Measurements from ENCODE around the gene LAMA3.

LAMA3 gene

GRCh38 chr18:23819001-23819400 lies 129.7 kb downstream of the LAMA3 start:
- no peak for DNase-seq (ENCODE audit: low read depth in 3 of 3)

- no peak for DNase-seq (ENCODE audit: low read depth in 3 of 3)
Measured at GRCh38 chr18:23822590-23823385, 133.5 kb downstream of the LAMA3 start.

- DNase-seq (ENCODE audit: low read depth in 3 of 3) = no peak
Measured at GRCh38 chr18:23824240-23824639, 135.0 kb downstream of the LAMA3 start.

- no peak for DNase-seq (ENCODE audit: low read depth in 3 of 3)
Measured at GRCh38 chr18:23824669-23825068, 135.4 kb downstream of the LAMA3 start.

- no peak for DNase-seq (ENCODE audit: low read depth in 3 of 3)
Measured at GRCh38 chr18:23825496-23825895, 136.2 kb downstream of the LAMA3 start.

GRCh38 chr18:23825978-23826405 lies 136.7 kb downstream of the LAMA3 start:
- DNase-seq (ENCODE audit: low read depth in 3 of 3) = no peak

- DNase-seq (ENCODE audit: low read depth in 3 of 3) = no peak
Measured at GRCh38 chr18:23826850-23827620, 137.8 kb downstream of the LAMA3 start.

- no peak for DNase-seq (ENCODE audit: low read depth in 3 of 3)
Measured at GRCh38 chr18:23827681-23828080, 138.4 kb downstream of the LAMA3 start.

- no peak for DNase-seq (ENCODE audit: low read depth in 3 of 3)
Measured at GRCh38 chr18:23828426-23828825, 139.2 kb downstream of the LAMA3 start.

- DNase-seq (ENCODE audit: low read depth in 3 of 3) = no peak
Measured at GRCh38 chr18:23832911-23833310, 143.7 kb downstream of the LAMA3 start.

- DNase-seq (ENCODE audit: low read depth in 3 of 3) = no peak
Measured at GRCh38 chr18:23833714-23834113, 144.5 kb downstream of the LAMA3 start.

- DNase-seq (ENCODE audit: low read depth in 3 of 3) = no peak
Measured at GRCh38 chr18:23835091-23835490, 145.8 kb downstream of the LAMA3 start.

- DNase-seq (ENCODE audit: low read depth in 3 of 3) = no peak
Measured at GRCh38 chr18:23835506-23835905, 146.3 kb downstream of the LAMA3 start.

- no peak for DNase-seq (ENCODE audit: low read depth in 3 of 3)
Measured at GRCh38 chr18:23837591-23837990, 148.3 kb downstream of the LAMA3 start.

- no peak for DNase-seq (ENCODE audit: low read depth in 3 of 3)
Measured at GRCh38 chr18:23838233-23838632, 149.0 kb downstream of the LAMA3 start.

GRCh38 chr18:23838801-23839366 lies 149.6 kb downstream of the LAMA3 start:
- no peak for DNase-seq (ENCODE audit: low read depth in 3 of 3)

- no peak for DNase-seq (ENCODE audit: low read depth in 3 of 3)
Measured at GRCh38 chr18:23842305-23842704, 153.1 kb downstream of the LAMA3 start.

GRCh38 chr18:23844991-23845680 lies 155.9 kb downstream of the LAMA3 start:
- no peak for DNase-seq (ENCODE audit: low read depth in 3 of 3)

- DNase-seq (ENCODE audit: low read depth in 3 of 3) = no peak
Measured at GRCh38 chr18:23845988-23846630, 156.9 kb downstream of the LAMA3 start.

- DNase-seq (ENCODE audit: low read depth in 3 of 3) = no peak
Measured at GRCh38 chr18:23847321-23847986, 158.2 kb downstream of the LAMA3 start.

- DNase-seq (ENCODE audit: low read depth in 3 of 3) = no peak
Measured at GRCh38 chr18:23849141-23849540, 159.9 kb downstream of the LAMA3 start.

Measured in stimulated activated CD4-positive, alpha-beta T cell treated with anti-CD3 and anti-CD28 coated beads, TNF-alpha, amount 100 ng/mL, for 48 hours (primary cell).